HEK293 (cell line): Measurements from ENCODE around the gene UTP4.

Experiments used
- CTCF ChIA-PET: fragments of 350-600 bp; formaldehyde crosslinking; extraction: SDS; loops from one replicate; lab custom pipeline; 2021; ENCODE audit warnings: antibody characterized with exemption; lab: Yijun Ruan, JAX
- POLR2A ChIA-PET: fragments of 300-600 bp; formaldehyde crosslinking; extraction: SDS; loops from one replicate; lab custom pipeline; 2020; ENCODE audit warnings: antibody characterized with exemption, inconsistent platforms; lab: Yijun Ruan, JAX
- H3K27ac ChIP-seq: fragments of 200-500 bp; sonication (Bioruptor generic); 2 replicates; pipeline ENCODE4 v1.5.1; 2014; ENCODE audit warnings: low read depth, low read length, control low read depth, inconsistent platforms; ENCODE audit errors: extremely low read depth
- H3K36me3 ChIP-seq, 2 experiments: fragments of 200-500 bp in 1 of 2; sonication (Bioruptor generic) in 1 of 2; 1 replicate in 1 of 2; 2 replicates in 1 of 2; pipeline ENCODE4 v1.5.1; 2014 to 2017; ENCODE audit warnings: inconsistent platforms in 2 of 2, low read length in 2 of 2; ENCODE audit not compliant: control insufficient read depth in 2 of 2, insufficient read depth in 1 of 2
- H3K4me1 ChIP-seq: fragments of 200-500 bp; sonication (Bioruptor generic); 2 replicates; pipeline ENCODE4 v1.5.1; 2014; ENCODE audit warnings: mild to moderate bottlenecking, low read length, inconsistent platforms; ENCODE audit not compliant: control insufficient read depth, insufficient read depth
- H3K4me3 ChIP-seq: 2 replicates; pipeline ENCODE4 v1.5.1; 2011; ENCODE audit warnings: low read depth, mild to moderate bottlenecking, control low read depth, low read length, moderate library complexity
- H3K9me3 ChIP-seq: fragments of 200-500 bp; sonication (Bioruptor generic); 2 replicates; pipeline ENCODE4 v1.5.1; 2014; ENCODE audit warnings: low read depth, low read length, inconsistent platforms; ENCODE audit not compliant: control insufficient read depth, insufficient read depth
- BCL11B ChIP-seq: fragments of 450-650 bp; formaldehyde crosslinking; IDR thresholded peaks from 2 replicates; pipeline ENCODE4 v1.5.1; 2016; ENCODE audit warnings: low read depth, missing biosample characterization, missing genetic modification characterization
- KLF9 ChIP-seq: fragments of 450-650 bp; formaldehyde crosslinking; IDR thresholded peaks from 2 replicates; pipeline ENCODE4 v1.5.1; 2016; ENCODE audit warnings: missing biosample characterization, missing genetic modification characterization, low read depth
- PATZ1 ChIP-seq: fragments of 450-650 bp; formaldehyde crosslinking; IDR thresholded peaks from 2 replicates; pipeline ENCODE4 v1.5.1; 2016; ENCODE audit warnings: missing biosample characterization, missing genetic modification characterization
- YY1 ChIP-seq: fragments of 450-650 bp; formaldehyde crosslinking; IDR thresholded peaks from 2 replicates; pipeline ENCODE4 v1.5.1; 2018; ENCODE audit warnings: missing biosample characterization, missing genetic modification characterization
- ZNF214 ChIP-seq: fragments of 450-650 bp; formaldehyde crosslinking; IDR thresholded peaks from 2 replicates; pipeline ENCODE4 v1.5.1; 2017; ENCODE audit warnings: missing biosample characterization, mild to moderate bottlenecking, missing genetic modification characterization, borderline replicate concordance
- ZNF350 ChIP-seq: fragments of 450-650 bp; formaldehyde crosslinking; IDR thresholded peaks from 2 replicates; pipeline ENCODE4 v1.5.0; 2017; ENCODE audit warnings: missing biosample characterization, mild to moderate bottlenecking, missing genetic modification characterization
- ZNF704 ChIP-seq: fragments of 450-650 bp; formaldehyde crosslinking; IDR thresholded peaks from 2 replicates; pipeline ENCODE4 v1.5.1; 2016; ENCODE audit warnings: missing biosample characterization, missing genetic modification characterization
- ZNF791 ChIP-seq: fragments of 450-650 bp; formaldehyde crosslinking; IDR thresholded peaks from 2 replicates; pipeline ENCODE4 v1.5.1; 2016; ENCODE audit warnings: missing biosample characterization, missing genetic modification characterization
- TF ChIP-seq, protein P1 (sequence below): fragments of 450-650 bp; formaldehyde crosslinking; IDR thresholded peaks from 2 replicates; pipeline ENCODE4 v1.5.1; 2016; ENCODE audit warnings: missing biosample characterization, missing genetic modification characterization
- TF ChIP-seq, protein P2 (sequence below): fragments of 450-650 bp; formaldehyde crosslinking; conservative IDR thresholded peaks from 2 replicates; pipeline ENCODE4 v1.5.1; 2016; ENCODE audit warnings: low read depth, missing biosample characterization, missing genetic modification characterization

The UTP4 gene

DNA sequence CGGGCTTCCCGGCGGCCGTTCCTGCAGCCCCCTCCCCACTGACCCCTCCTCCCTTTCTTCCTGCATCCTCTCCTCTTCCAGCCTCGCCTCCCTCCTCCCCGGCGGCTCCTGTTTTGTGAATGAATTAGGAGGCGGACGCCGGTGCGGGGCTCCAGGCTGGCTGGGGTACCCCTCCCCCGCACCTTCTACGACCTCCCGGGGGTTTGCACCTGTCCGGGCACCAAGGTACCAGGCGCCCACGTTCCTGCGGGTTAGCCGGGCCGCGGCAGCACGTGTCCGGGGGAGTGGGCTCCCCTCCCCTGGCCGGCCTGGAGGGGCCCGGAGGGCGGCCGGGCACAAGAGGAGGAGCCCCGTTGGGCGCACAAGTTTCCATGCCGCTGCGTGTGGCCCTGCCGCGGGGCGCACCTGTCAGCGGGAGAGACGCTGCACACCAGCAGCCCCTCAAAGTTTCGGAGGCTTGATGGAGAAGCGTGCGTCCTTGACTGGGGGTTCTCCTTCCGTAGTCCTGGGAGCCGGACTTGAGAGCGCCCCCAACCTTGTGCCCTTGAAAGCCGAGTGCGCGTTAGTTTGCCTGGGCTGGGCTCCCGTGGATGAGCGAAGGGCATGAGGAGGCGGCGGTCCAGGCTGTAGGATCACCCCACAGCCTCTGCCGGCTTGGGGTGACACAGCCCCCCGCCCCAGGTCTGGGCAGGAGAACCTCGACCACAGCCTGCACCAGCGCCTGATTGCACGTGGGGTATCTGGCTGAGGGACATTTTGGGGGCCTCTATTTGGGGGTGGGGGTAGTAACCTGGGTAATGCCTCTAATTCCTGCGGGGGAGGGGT lies 25.7 kb upstream of the UTP4 start (continued):
- TF ChIP-seq ZNF350 (tag by site-specific recombination) (no peak), PATZ1 (tag by site-specific recombination) (peak; percentile 70; the same call in 1 of the 2 replicates), ZNF704 (tag by site-specific recombination) (no peak)
- TF ChIP-seq, protein P1, sequence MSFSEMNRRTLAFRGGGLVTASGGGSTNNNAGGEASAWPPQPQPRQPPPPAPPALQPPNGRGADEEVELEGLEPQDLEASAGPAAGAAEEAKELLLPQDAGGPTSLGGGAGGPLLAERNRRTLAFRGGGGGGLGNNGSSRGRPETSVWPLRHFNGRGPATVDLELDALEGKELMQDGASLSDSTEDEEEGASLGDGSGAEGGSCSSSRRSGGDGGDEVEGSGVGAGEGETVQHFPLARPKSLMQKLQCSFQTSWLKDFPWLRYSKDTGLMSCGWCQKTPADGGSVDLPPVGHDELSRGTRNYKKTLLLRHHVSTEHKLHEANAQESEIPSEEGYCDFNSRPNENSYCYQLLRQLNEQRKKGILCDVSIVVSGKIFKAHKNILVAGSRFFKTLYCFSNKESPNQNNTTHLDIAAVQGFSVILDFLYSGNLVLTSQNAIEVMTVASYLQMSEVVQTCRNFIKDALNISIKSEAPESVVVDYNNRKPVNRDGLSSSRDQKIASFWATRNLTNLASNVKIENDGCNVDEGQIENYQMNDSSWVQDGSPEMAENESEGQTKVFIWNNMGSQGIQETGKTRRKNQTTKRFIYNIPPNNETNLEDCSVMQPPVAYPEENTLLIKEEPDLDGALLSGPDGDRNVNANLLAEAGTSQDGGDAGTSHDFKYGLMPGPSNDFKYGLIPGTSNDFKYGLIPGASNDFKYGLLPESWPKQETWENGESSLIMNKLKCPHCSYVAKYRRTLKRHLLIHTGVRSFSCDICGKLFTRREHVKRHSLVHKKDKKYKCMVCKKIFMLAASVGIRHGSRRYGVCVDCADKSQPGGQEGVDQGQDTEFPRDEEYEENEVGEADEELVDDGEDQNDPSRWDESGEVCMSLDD (tag by site-specific recombination), result peak; percentile 81

GRCh38 chr16:69107316-69107962 lies 25.0 kb upstream of the UTP4 start:
- Histone ChIP-seq H3K9me3 (no peaks in the 10 kb centered on the region), H3K36me3 (peaks cover 0 to 16% of the 10 kb centered on the region in 2 experiments; a peak in 1 of 3 replicates), H3K4me1 (no peaks in the 10 kb centered on the region; the same call in 1 of the 2 replicates), H3K27ac (no peak overlapping the region), H3K4me3 (no peak overlapping the region)
- ChIA-PET POLR2A (interaction anchor here (1.3 kb wide), 1 partner anchor 25 kb away, joined by 3 read pairs; no protein-coding TSS in a partner anchor), CTCF (interaction anchor here (0.6 to 1.9 kb wide), 3 partner anchors 16 to 378 kb away, joined by 3 to 19 read pairs (median 5); no protein-coding TSS in a partner anchor)
- TF ChIP-seq, protein P2, sequence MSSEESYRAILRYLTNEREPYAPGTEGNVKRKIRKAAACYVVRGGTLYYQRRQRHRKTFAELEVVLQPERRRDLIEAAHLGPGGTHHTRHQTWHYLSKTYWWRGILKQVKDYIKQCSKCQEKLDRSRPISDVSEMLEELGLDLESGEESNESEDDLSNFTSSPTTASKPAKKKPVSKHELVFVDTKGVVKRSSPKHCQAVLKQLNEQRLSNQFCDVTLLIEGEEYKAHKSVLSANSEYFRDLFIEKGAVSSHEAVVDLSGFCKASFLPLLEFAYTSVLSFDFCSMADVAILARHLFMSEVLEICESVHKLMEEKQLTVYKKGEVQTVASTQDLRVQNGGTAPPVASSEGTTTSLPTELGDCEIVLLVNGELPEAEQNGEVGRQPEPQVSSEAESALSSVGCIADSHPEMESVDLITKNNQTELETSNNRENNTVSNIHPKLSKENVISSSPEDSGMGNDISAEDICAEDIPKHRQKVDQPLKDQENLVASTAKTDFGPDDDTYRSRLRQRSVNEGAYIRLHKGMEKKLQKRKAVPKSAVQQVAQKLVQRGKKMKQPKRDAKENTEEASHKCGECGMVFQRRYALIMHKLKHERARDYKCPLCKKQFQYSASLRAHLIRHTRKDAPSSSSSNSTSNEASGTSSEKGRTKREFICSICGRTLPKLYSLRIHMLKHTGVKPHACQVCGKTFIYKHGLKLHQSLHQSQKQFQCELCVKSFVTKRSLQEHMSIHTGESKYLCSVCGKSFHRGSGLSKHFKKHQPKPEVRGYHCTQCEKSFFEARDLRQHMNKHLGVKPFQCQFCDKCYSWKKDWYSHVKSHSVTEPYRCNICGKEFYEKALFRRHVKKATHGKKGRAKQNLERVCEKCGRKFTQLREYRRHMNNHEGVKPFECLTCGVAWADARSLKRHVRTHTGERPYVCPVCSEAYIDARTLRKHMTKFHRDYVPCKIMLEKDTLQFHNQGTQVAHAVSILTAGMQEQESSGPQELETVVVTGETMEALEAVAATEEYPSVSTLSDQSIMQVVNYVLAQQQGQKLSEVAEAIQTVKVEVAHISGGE (tag by site-specific recombination), result no peak
- no peak for TF ChIP-seq BCL11B (tag by site-specific recombination)
- TF ChIP-seq YY1 (tag by site-specific recombination), result no peak
- TF ChIP-seq KLF9 (tag by site-specific recombination), result 0 out of 2 replicates have a peak, but pooled peaks have one; percentile 8
- TF ChIP-seq ZNF791, result no peak
- no peak for TF ChIP-seq ZNF214 (tag by site-specific recombination)
